Fibroblast of lung (primary cell): ENCODE measurements around the gene OSBPL6.

Experiments used
- EZH2 ChIP-seq: IDR thresholded peaks from 2 replicates; pipeline ENCODE4 v1.5.1; 2012; ENCODE audit warnings: low read length, control low read depth, mild to moderate bottlenecking; ENCODE audit errors: missing control alignments
- TF ChIP-seq, protein P1 (sequence below), 2 donors: IDR thresholded peaks in 1 of 2; conservative IDR thresholded peaks in 1 of 2; 1 replicate in 1 of 2; 2 replicates in 1 of 2; pipeline ENCODE4 v1.5.1; 2011 to 2012; ENCODE audit warnings: low read length in 2 of 2, control low read depth in 1 of 2, inconsistent platforms in 1 of 2, low read depth in 1 of 2, mild to moderate bottlenecking in 1 of 2

- TF ChIP-seq EZH2, result no peak
- TF ChIP-seq, protein P1, sequence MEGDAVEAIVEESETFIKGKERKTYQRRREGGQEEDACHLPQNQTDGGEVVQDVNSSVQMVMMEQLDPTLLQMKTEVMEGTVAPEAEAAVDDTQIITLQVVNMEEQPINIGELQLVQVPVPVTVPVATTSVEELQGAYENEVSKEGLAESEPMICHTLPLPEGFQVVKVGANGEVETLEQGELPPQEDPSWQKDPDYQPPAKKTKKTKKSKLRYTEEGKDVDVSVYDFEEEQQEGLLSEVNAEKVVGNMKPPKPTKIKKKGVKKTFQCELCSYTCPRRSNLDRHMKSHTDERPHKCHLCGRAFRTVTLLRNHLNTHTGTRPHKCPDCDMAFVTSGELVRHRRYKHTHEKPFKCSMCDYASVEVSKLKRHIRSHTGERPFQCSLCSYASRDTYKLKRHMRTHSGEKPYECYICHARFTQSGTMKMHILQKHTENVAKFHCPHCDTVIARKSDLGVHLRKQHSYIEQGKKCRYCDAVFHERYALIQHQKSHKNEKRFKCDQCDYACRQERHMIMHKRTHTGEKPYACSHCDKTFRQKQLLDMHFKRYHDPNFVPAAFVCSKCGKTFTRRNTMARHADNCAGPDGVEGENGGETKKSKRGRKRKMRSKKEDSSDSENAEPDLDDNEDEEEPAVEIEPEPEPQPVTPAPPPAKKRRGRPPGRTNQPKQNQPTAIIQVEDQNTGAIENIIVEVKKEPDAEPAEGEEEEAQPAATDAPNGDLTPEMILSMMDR (conservative IDR thresholded peaks at IDR 0.05 in 1 of 2, IDR thresholded peaks at IDR 0.05 in 1 of 2; ENCODE audit: low read depth in 1 of 2, low read length in 2 of 2), result no peak
These were observed 121.2 kb downstream of the OSBPL6 start for GRCh38 chr2:178315488-178315948.
